ENCODE results near the gene CLCN2.

The CLCN2 gene

DNA sequence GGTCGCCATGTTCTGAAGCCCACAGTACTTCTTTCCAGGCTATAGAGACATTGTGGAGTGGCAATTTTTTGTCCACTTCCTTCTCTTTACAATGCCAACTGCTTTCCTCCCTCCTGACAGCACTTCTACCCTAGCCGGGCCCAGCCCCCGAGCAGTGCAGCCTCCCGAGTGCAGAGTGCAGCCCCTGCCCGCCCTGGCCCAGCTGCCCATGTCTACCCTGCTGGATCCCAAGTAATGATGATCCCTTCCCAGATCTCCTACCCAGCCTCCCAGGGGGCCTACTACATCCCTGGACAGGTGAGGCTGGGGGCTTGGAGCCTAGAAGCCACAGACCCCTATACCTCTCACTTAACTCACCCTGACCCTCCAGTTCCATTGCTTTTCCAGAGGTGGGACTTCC lies 44.2 kb downstream of the CLCN2 start:
- H3K9ac ChIP-seq (ENCODE audit: low read length): no peak overlapping the region
- no peak overlapping the region for H3K27ac ChIP-seq (ENCODE audit: low read depth, low read length)
- H3K4me1 ChIP-seq (ENCODE audit: control insufficient read depth, insufficient read depth, low read length): peaks cover 25% of the 10 kb centered on the region
- peaks cover 23% of the 10 kb centered on the region for H3K36me3 ChIP-seq (ENCODE audit: control insufficient read depth, insufficient read depth, low read length)
- H3K27me3 ChIP-seq (ENCODE audit: control insufficient read depth, insufficient read depth, low read length): no peaks in the 10 kb centered on the region
- H3K4me3 ChIP-seq (ENCODE audit: low read length): peak overlapping the region; percentile 94

DNA sequence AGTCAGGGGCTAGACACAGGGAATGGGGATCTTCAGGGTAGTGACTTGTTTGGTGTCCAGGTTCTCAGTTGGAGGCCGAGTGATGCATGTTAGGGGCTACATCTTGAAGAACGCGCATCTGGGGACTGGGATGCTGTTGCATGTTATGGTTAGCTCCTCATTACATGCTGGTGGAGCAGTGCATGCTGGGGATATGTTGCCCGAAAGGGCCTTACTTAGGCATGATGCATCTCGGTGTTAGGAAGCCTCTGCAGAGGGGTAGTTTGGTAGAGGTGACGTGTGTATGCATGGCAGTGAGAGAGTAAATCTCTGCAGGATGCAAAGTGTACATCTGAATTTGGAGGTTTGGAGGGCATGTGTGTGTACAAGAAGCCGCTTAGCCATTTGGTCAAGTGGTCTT lies 44.6 kb downstream of the CLCN2 start:
- H3K4me3 ChIP-seq (ENCODE audit: low read length): peak overlapping the region; percentile 94
- peaks cover 19% of the 10 kb centered on the region for H3K36me3 ChIP-seq (ENCODE audit: control insufficient read depth, insufficient read depth, low read length)
- H3K27me3 ChIP-seq (ENCODE audit: control insufficient read depth, insufficient read depth, low read length): no peaks in the 10 kb centered on the region
- peaks cover 25% of the 10 kb centered on the region for H3K4me1 ChIP-seq (ENCODE audit: control insufficient read depth, insufficient read depth, low read length)
- H3K27ac ChIP-seq (ENCODE audit: low read depth, low read length): peak overlapping the region; percentile 98
- H3K9ac ChIP-seq (ENCODE audit: low read length): no peak overlapping the region

DNA sequence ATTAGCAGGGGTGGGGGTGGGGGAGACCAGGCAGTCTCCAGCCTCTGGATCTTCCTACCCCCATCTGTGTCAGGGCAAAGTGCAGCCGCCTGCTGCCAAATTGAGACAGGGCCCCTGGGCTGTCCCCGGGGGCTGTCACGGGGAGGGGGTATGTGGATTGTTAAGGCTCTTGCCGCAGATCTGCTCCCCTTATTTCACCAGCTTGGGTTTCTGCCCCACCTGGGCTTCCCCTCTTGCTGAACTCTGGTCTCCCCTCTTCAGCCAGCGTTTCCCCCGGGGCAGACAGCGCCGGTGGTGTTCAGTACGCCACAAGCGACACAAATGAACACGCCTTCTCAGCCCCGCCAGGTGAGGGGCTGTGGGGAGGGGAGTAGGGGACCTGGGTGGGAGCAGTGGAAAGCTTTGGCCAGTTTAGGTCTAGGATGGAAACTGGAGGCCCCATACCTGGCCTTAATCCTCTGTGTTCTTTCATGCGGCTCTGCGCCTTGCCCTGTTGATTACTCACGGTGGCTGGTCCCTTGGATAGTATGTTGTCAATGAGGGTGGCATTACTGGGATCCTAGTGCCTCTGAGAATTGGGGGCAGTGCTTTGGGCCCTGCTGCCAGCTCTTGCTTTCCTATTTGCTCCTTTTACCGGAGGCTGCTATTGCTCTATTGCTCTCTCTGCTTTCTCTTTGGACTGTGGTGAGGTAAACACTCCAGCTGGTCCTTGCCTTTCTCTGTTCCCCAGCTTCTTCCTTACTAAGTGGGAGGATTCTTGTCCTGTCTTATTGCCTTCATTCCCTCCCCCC lies 45.3 kb downstream of the CLCN2 start:
- Histone ChIP-seq H3K4me1 (ENCODE audit: control insufficient read depth, insufficient read depth, low read length) (peaks cover 25% of the 10 kb centered on the region), H3K4me3 (ENCODE audit: low read length) (peak overlapping the region; percentile 94), H3K27ac (ENCODE audit: low read depth, low read length) (peak overlapping the region; percentile 98), H3K27me3 (ENCODE audit: control insufficient read depth, insufficient read depth, low read length) (no peaks in the 10 kb centered on the region), H3K9ac (ENCODE audit: low read length) (peak overlapping the region; percentile 24), H3K36me3 (ENCODE audit: control insufficient read depth, insufficient read depth, low read length) (peaks cover 11% of the 10 kb centered on the region)

DNA sequence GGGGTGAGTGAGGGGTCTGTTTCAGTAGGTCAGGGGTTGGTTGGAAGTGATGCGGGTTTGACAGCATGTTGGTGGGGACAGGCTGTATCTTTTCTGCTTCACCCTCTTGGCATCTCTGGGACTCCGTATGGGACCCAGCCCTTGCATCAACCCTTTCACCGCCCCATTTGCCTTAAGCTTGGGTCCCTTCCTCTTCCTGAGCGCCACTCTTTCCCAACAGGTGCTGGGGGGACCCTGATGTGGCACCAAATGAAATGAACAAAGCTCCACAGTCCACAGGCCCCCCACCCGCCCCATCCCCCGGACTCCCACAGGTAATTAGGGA lies 45.9 kb downstream of the CLCN2 start:
- Histone ChIP-seq H3K36me3 (ENCODE audit: control insufficient read depth, insufficient read depth, low read length) (peaks cover 6% of the 10 kb centered on the region), H3K4me1 (ENCODE audit: control insufficient read depth, insufficient read depth, low read length) (peaks cover 22% of the 10 kb centered on the region), H3K4me3 (ENCODE audit: low read length) (peak overlapping the region; percentile 94), H3K9ac (ENCODE audit: low read length) (peak overlapping the region; percentile 99), H3K27ac (ENCODE audit: low read depth, low read length) (peak overlapping the region; percentile 98), H3K27me3 (ENCODE audit: control insufficient read depth, insufficient read depth, low read length) (no peaks in the 10 kb centered on the region)

- peaks cover 18% of the 10 kb centered on the region for H3K4me1 ChIP-seq (ENCODE audit: control insufficient read depth, insufficient read depth, low read length)
- H3K27me3 ChIP-seq (ENCODE audit: control insufficient read depth, insufficient read depth, low read length): no peaks in the 10 kb centered on the region
- H3K9ac ChIP-seq (ENCODE audit: low read length): peak overlapping the region; percentile 99
- peak overlapping the region; percentile 94 for H3K4me3 ChIP-seq (ENCODE audit: low read length)
- peak overlapping the region; percentile 98 for H3K27ac ChIP-seq (ENCODE audit: low read depth, low read length)
- peaks cover 5% of the 10 kb centered on the region for H3K36me3 ChIP-seq (ENCODE audit: control insufficient read depth, insufficient read depth, low read length)
Observed at GRCh38 chr3:184314700-184315542, 46.5 kb downstream of the CLCN2 start.

DNA sequence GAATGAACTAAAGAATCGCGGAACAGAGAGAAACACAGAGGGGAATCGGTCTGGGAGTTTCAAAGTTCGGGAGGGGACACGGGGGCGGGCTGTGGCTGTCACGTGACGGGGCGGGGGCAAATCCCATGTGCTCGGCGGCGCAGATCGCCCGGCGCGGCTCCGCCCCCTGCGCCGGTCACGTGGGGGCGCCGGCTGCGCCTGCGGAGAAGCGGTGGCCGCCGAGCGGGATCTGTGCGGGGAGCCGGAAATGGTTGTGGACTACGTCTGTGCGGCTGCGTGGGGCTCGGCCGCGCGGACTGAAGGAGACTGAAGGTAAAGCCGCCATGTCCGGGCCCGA lies 47.1 kb downstream of the CLCN2 start, which contains the start of gene EIF4G1:
Gene EIF4G1, plus strand, starts transcription at position 244 of the 337 bp plus-strand sequence. CDS start 1,191 bp downstream, outside the sequence.
- peak within 1 kb of the TSS; percentile 98 for H3K27ac ChIP-seq (ENCODE audit: low read depth, low read length)
- peak within 1 kb of the TSS; percentile 99 for H3K9ac ChIP-seq (ENCODE audit: low read length)
- peaks cover 13% of the 10 kb centered on the region for H3K4me1 ChIP-seq (ENCODE audit: control insufficient read depth, insufficient read depth, low read length)
- H3K4me3 ChIP-seq (ENCODE audit: low read length): peak within 1 kb of the TSS; percentile 94
- H3K36me3 ChIP-seq (ENCODE audit: control insufficient read depth, insufficient read depth, low read length): peaks cover 5% of the 10 kb centered on the region
- no peaks in the 10 kb centered on the region for H3K27me3 ChIP-seq (ENCODE audit: control insufficient read depth, insufficient read depth, low read length)

GRCh38 chr3:184311633-184312032 lies 49.8 kb downstream of the CLCN2 start:
- Histone ChIP-seq H3K9ac (ENCODE audit: low read length) (no peak overlapping the region), H3K36me3 (ENCODE audit: control insufficient read depth, insufficient read depth, low read length) (peaks cover 18% of the 10 kb centered on the region), H3K27ac (ENCODE audit: low read depth, low read length) (no peak overlapping the region), H3K4me3 (ENCODE audit: low read length) (no peak overlapping the region), H3K4me1 (ENCODE audit: control insufficient read depth, insufficient read depth, low read length) (peaks cover 7% of the 10 kb centered on the region), H3K27me3 (ENCODE audit: control insufficient read depth, insufficient read depth, low read length) (no peaks in the 10 kb centered on the region)

- Histone ChIP-seq H3K27me3 (ENCODE audit: control insufficient read depth, insufficient read depth, low read length) (no peaks in the 10 kb centered on the region), H3K36me3 (ENCODE audit: control insufficient read depth, insufficient read depth, low read length) (peaks cover 40% of the 10 kb centered on the region), H3K27ac (ENCODE audit: low read depth, low read length) (no peak overlapping the region), H3K9ac (ENCODE audit: low read length) (no peak overlapping the region), H3K4me1 (ENCODE audit: control insufficient read depth, insufficient read depth, low read length) (no peaks in the 10 kb centered on the region), H3K4me3 (ENCODE audit: low read length) (no peak overlapping the region)
Observed at GRCh38 chr3:184308744-184309143, 52.7 kb downstream of the CLCN2 start.

DNA sequence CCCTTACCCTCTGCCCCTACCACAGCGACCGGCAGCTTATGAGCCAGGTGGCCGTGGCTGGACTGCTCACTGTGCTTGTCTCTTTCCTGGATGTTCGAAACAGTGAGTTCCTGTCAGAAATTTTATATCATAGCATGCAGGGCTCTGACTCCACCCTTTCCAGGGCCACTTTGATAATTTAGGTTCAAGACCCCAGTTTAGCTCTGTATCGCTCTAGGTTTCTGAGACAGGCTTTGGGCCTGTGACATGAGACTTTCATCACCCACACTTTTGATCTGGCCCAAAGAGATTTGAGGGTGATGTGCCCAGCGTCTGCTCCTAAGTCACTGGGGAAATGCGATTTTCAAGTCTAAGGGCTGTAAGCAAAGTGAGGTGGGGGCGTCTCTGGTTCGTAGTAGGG lies 53.5 kb downstream of the CLCN2 start:
- Histone ChIP-seq H3K27ac (ENCODE audit: low read depth, low read length) (no peak overlapping the region), H3K4me1 (ENCODE audit: control insufficient read depth, insufficient read depth, low read length) (no peaks in the 10 kb centered on the region), H3K4me3 (ENCODE audit: low read length) (no peak overlapping the region), H3K27me3 (ENCODE audit: control insufficient read depth, insufficient read depth, low read length) (no peaks in the 10 kb centered on the region), H3K9ac (ENCODE audit: low read length) (no peak overlapping the region), H3K36me3 (ENCODE audit: control insufficient read depth, insufficient read depth, low read length) (peaks cover 49% of the 10 kb centered on the region)

GRCh38 chr3:184306341-184306972 lies 54.9 kb downstream of the CLCN2 start:
- H3K4me1 ChIP-seq (ENCODE audit: control insufficient read depth, insufficient read depth, low read length): no peaks in the 10 kb centered on the region
- H3K36me3 ChIP-seq (ENCODE audit: control insufficient read depth, insufficient read depth, low read length): peaks cover 62% of the 10 kb centered on the region
- H3K9ac ChIP-seq (ENCODE audit: low read length): no peak overlapping the region

DNA sequence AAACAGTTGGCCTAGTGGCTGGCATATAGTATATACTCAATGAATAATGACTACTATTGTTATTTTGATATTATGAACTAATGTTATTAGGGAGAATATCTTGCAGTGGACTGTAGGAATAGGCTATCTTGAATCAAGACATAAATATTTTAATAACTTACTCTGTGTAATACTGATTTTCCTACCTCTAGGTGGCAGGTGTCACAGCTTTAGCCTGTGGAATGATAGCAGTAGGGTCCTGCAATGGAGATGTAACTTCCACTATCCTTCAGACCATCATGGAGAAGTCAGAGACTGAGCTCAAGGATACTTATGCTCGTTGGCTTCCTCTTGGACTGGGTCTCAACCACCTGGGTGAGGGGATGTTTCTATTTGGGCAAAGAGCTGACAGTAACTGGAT lies 55.8 kb downstream of the CLCN2 start:
- Histone ChIP-seq H3K27me3 (ENCODE audit: control insufficient read depth, insufficient read depth, low read length) (no peaks in the 10 kb centered on the region), H3K4me1 (ENCODE audit: control insufficient read depth, insufficient read depth, low read length) (no peaks in the 10 kb centered on the region), H3K27ac (ENCODE audit: low read depth, low read length) (no peak overlapping the region), H3K4me3 (ENCODE audit: low read length) (no peak overlapping the region), H3K9ac (ENCODE audit: low read length) (no peak overlapping the region), H3K36me3 (ENCODE audit: control insufficient read depth, insufficient read depth, low read length) (peaks cover 69% of the 10 kb centered on the region)

More at GRCh38 chr3:184306341-184306972, 54.9 kb downstream of the CLCN2 start:
- Histone ChIP-seq H3K27ac (ENCODE audit: low read depth, low read length) (no peak overlapping the region), H3K4me3 (ENCODE audit: low read length) (no peak overlapping the region), H3K27me3 (ENCODE audit: control insufficient read depth, insufficient read depth, low read length) (no peaks in the 10 kb centered on the region)

- Histone ChIP-seq H3K27me3 (ENCODE audit: control insufficient read depth, insufficient read depth, low read length) (no peaks in the 10 kb centered on the region), H3K27ac (ENCODE audit: low read depth, low read length) (no peak overlapping the region), H3K4me3 (ENCODE audit: low read length) (peak overlapping the region; percentile 95), H3K36me3 (ENCODE audit: control insufficient read depth, insufficient read depth, low read length) (peaks cover 43% of the 10 kb centered on the region), H3K4me1 (ENCODE audit: control insufficient read depth, insufficient read depth, low read length) (peaks cover 10% of the 10 kb centered on the region), H3K9ac (ENCODE audit: low read length) (no peak overlapping the region)
Observed at GRCh38 chr3:184300378-184300720, 61.1 kb downstream of the CLCN2 start.

Measured in rectal smooth muscle tissue (tissue), 1 donor.